HepG2 (cell line): Measurements from ENCODE around the gene CLIC1. TPM values are rescaled to one million over a fixed set of nuclear protein-coding genes. Genes with fewer than 3 reads are reported as not detected.

Source experiments
- CBX5 ChIP-seq: sonication (generic); formaldehyde crosslinking; IDR thresholded peaks from 2 replicates; pipeline ENCODE4 v1.4.0; 2020; ENCODE audit warnings: missing genetic modification reagents, borderline replicate concordance
- CEBPG ChIP-seq: IDR thresholded peaks from 2 replicates; pipeline ENCODE4 v1.6.1; 2016
- KDM5B ChIP-seq: sonication (generic); formaldehyde crosslinking; IDR thresholded peaks from 2 replicates; pipeline ENCODE4 v1.4.0; 2020; ENCODE audit warnings: missing genetic modification reagents, mild to moderate bottlenecking, borderline replicate concordance
- KLF11 ChIP-seq: IDR thresholded peaks from 2 replicates; pipeline ENCODE4 v1.6.1; 2016; ENCODE audit warnings: missing compliant biosample characterization
- MAX ChIP-seq: IDR thresholded peaks from 2 replicates; pipeline ENCODE4 v1.6.1; 2012; ENCODE audit warnings: inconsistent platforms
- NR2F6 ChIP-seq, 2 experiments: IDR thresholded peaks; 2 replicates each; pipeline ENCODE4 v1.6.1; 2016; ENCODE audit warnings: antibody characterized with exemption in 1 of 2, mild to moderate bottlenecking in 1 of 2
- RXRA ChIP-seq: sonication (generic); formaldehyde crosslinking; IDR thresholded peaks from 2 replicates; pipeline ENCODE4 v1.5.1; 2020; ENCODE audit warnings: missing genetic modification reagents
- SALL1 ChIP-seq: sonication (generic); formaldehyde crosslinking; IDR thresholded peaks from 2 replicates; pipeline ENCODE4 v1.8.0; 2022; ENCODE audit warnings: mild to moderate bottlenecking, missing genetic modification reagents
- THAP9 ChIP-seq: sonication (generic); formaldehyde crosslinking; IDR thresholded peaks from 2 replicates; pipeline ENCODE4; 2020; ENCODE audit warnings: missing genetic modification reagents, mild to moderate bottlenecking, borderline replicate concordance
- XRCC5 ChIP-seq: fragments of 200-400 bp; formaldehyde crosslinking; optimal IDR thresholded peaks from 2 replicates; pipeline ENCODE3; 2017; ENCODE audit warnings: mild to moderate bottlenecking, low read length
- YEATS2 ChIP-seq: sonication (generic); formaldehyde crosslinking; IDR thresholded peaks from 2 replicates; pipeline ENCODE4 v1.4.0; 2020; ENCODE audit warnings: missing genetic modification reagents, borderline replicate concordance
- ZFP62 ChIP-seq: sonication (generic); formaldehyde crosslinking; IDR thresholded peaks from 2 replicates; pipeline ENCODE4 v1.4.0; 2020; ENCODE audit warnings: missing genetic modification reagents
- ZMYM3 ChIP-seq: sonication (generic); formaldehyde crosslinking; IDR thresholded peaks from 2 replicates; pipeline ENCODE4 v1.5.1; 2020; ENCODE audit warnings: mild to moderate bottlenecking, missing genetic modification reagents
- ZNF3 ChIP-seq: IDR thresholded peaks from 2 replicates; pipeline ENCODE4 v1.7.0; 2017; ENCODE audit warnings: inconsistent platforms
- ZNF362 ChIP-seq: sonication (generic); formaldehyde crosslinking; IDR thresholded peaks from 2 replicates; pipeline ENCODE4 v1.4.0; 2020; ENCODE audit warnings: missing genetic modification reagents, mild to moderate bottlenecking, borderline replicate concordance
- ZNF597 ChIP-seq: sonication (generic); formaldehyde crosslinking; IDR thresholded peaks from 2 replicates; pipeline ENCODE4 v1.5.0; 2020; ENCODE audit warnings: missing genetic modification reagents
- polyA plus RNA-seq, 8 experiments: library from polyadenylated mRNA; depleted of rRNA in 3 of 8; stranded (reverse) in 7 of 8; unstranded in 1 of 8; fragments of >200 nt; fragmentation: Illumina TruSeq in 4 of 8; extraction: Trizol in 4 of 8; gene quantifications; 2 replicates each; pipeline versions ENCODE4 v1.2.1 to v1.2.3, GENCODE V29; 2011 to 2016; ENCODE audit warnings: low read depth in 4 of 8, missing spikeins in 1 of 8, mixed read lengths in 1 of 8; ENCODE audit not compliant: insufficient read depth in 1 of 8
- total RNA-seq, 5 experiments: library from RNA; depleted of rRNA; stranded (reverse); fragments of >200 nt; fragmentation: Illumina TruSeq; extraction: Trizol; gene quantifications; 2 replicates each; pipeline ENCODE4 v1.2.3, GENCODE V29; 2016; ENCODE audit warnings: low read depth in 1 of 5

The CLIC1 gene
- total and polyA plus RNA-seq, 2 of the 13 experiments (the other 11 are each of a cell fraction or from before 2014, with no cell fraction given), result 602 to 891 TPM

- peak; percentile 95; the same call in 1 of the 2 replicates for TF ChIP-seq THAP9 (CRISPR knock-in tag)
- TF ChIP-seq ZMYM3 (CRISPR knock-in tag), result peak; percentile 29; the same call in 1 of the 2 replicates
- no peak for TF ChIP-seq NR2F6 (IDR thresholded peaks at IDR 0.05)
- peak; percentile 46; the same call in 1 of the 2 replicates for TF ChIP-seq NR2F6 (CRISPR knock-in tag; IDR thresholded peaks at IDR 0.05)
- peak; percentile 47; the same call in 1 of the 2 replicates for TF ChIP-seq RXRA (CRISPR knock-in tag)
- peak; percentile 74; the same call in 1 of the 2 replicates for TF ChIP-seq CBX5
- peak; percentile 99 for TF ChIP-seq XRCC5
- peak; percentile 44; the same call in 1 of the 2 replicates for TF ChIP-seq YEATS2 (CRISPR knock-in tag)
- peak; percentile 64; the same call in 1 of the 2 replicates for TF ChIP-seq MAX
- no peak for TF ChIP-seq ZNF3 (CRISPR knock-in tag)
- no peak for TF ChIP-seq ZNF597 (CRISPR knock-in tag)
- peak; percentile 14; the same call in 1 of the 2 replicates for TF ChIP-seq ZNF362 (CRISPR knock-in tag)
- 0 out of 2 replicates have a peak, but pooled peaks have one; percentile 8 for TF ChIP-seq KDM5B (CRISPR knock-in tag)
- peak; percentile 69 for TF ChIP-seq SALL1 (CRISPR knock-in tag)
- peak; percentile 37; the same call in 1 of the 2 replicates for TF ChIP-seq CEBPG (CRISPR knock-in tag)
- TF ChIP-seq ZFP62 (CRISPR knock-in tag), result no peak
- no peak for TF ChIP-seq KLF11 (CRISPR knock-in tag)
- TF ChIP-seq, all 625 proteins: peak for 68
These were observed 18.7 kb downstream of the CLIC1 start (continued) for GRCh38 chr6:31717499-31718222.
